NCI-H187 (cell line): ENCODE results near the gene OTOF.
A peak's percentile ranks its signal among the peaks of the same experiment; 100 is the strongest.

Experiments used
- DNase-seq, 2 experiments: peaks; one replicate each; lab custom pipeline; 2025; lab: John Stamatoyannopoulos, UW

The OTOF gene

GRCh38 chr2:26500406-26500805 lies 22.5 kb upstream of the OTOF start:
- DNase-seq, result no peak

GRCh38 chr2:26495705-26496297 lies 17.9 kb upstream of the OTOF start:
- peak in 1 of 2 experiments; percentile 22 for DNase-seq

- DNase-seq, result no peak
Observed at GRCh38 chr2:26494891-26495290, 17.0 kb upstream of the OTOF start.

- no peak for DNase-seq
Observed at GRCh38 chr2:26494199-26494598, 16.3 kb upstream of the OTOF start.

- no peak for DNase-seq
Observed at GRCh38 chr2:26493566-26493965, 15.6 kb upstream of the OTOF start.

GRCh38 chr2:26492749-26493515 lies 15.0 kb upstream of the OTOF start:
- DNase-seq, result no peak

- no peak for DNase-seq
Observed at GRCh38 chr2:26491563-26492167, 13.7 kb upstream of the OTOF start.

GRCh38 chr2:26489213-26489850 lies 11.4 kb upstream of the OTOF start:
- no peak for DNase-seq

- DNase-seq, result no peak
Observed at GRCh38 chr2:26488463-26489212, 10.7 kb upstream of the OTOF start.

GRCh38 chr2:26487192-26487591 lies 9.3 kb upstream of the OTOF start:
- no peak for DNase-seq

- no peak for DNase-seq
Observed at GRCh38 chr2:26486789-26487188, 8.9 kb upstream of the OTOF start.

- DNase-seq, result no peak
Observed at GRCh38 chr2:26485725-26486418, 7.9 kb upstream of the OTOF start.

- no peak for DNase-seq
Observed at GRCh38 chr2:26485099-26485498, 7.2 kb upstream of the OTOF start.

- DNase-seq, result no peak
Observed at GRCh38 chr2:26484579-26484978, 6.7 kb upstream of the OTOF start.

- no peak for DNase-seq
Observed at GRCh38 chr2:26483957-26484565, 6.1 kb upstream of the OTOF start.

GRCh38 chr2:26483516-26483915 lies 5.6 kb upstream of the OTOF start:
- no peak for DNase-seq

GRCh38 chr2:26483027-26483326 lies 5.1 kb upstream of the OTOF start:
- DNase-seq, result no peak

- DNase-seq, result no peak
Observed at GRCh38 chr2:26482211-26483026, 4.5 kb upstream of the OTOF start.

GRCh38 chr2:26481706-26482105 lies 3.8 kb upstream of the OTOF start:
- DNase-seq, result no peak
